Spleen (tissue), 7 donors: ENCODE measurements around the gene LGR6.

Source experiments
- POLR2A ChIP-seq, 3 donors: fragments of 450-650 bp; IDR thresholded peaks; one replicate each; pipeline ENCODE4 v1.5.1; 2017; ENCODE audit warnings: antibody characterized with exemption in 3 of 3, mild to moderate bottlenecking in 1 of 3
- POLR2AphosphoS5 ChIP-seq, 3 donors: sonication (generic); formaldehyde crosslinking; IDR thresholded peaks; one replicate each; pipeline ENCODE4 v1.5.1; 2017; ENCODE audit warnings: antibody characterized with exemption in 3 of 3
- TF ChIP-seq, protein P1 (sequence below), 11 experiments: fragments of 200-600 bp in 7 of 11; fragments of 450-650 bp in 4 of 11; sonication (generic) in 4 of 11; IDR thresholded peaks in 8 of 11; conservative IDR thresholded peaks in 3 of 11; 1 replicate in 7 of 11; 2 replicates in 4 of 11; pipeline versions ENCODE4 v1.4.0 to v1.8.0; 2016 to 2021; ENCODE audit warnings: antibody characterized with exemption in 11 of 11, inconsistent platforms in 4 of 11, mild to moderate bottlenecking in 1 of 11
- donor health status: DM: no; HTN: no; CAD: no; lungs with moderate emphysema.
- donor health status: DM: no; HTN: no; CAD: no.
- donor health status: DM: no; HTN: no; CAD: no.

DNA sequence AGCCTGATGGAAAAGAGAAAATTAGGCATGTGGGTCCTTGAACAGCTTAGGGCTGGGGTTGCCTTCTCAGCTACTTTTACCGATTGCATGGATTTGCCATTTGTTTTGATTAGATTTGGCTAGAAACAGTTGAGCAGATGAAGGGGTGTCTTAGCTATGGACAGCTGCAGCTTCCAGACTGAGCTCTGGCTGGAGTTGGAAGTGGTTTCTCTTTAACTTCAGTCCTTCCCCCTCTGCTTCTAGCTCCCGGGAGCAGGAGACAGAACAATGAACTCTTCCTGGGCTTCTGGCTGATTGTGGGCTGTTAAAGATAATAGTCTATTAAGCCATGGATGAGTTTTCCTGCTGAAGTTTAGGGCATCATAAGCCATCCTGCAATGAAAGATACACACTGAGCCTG lies 97.4 kb downstream of the LGR6 start:
- TF ChIP-seq, protein P1, sequence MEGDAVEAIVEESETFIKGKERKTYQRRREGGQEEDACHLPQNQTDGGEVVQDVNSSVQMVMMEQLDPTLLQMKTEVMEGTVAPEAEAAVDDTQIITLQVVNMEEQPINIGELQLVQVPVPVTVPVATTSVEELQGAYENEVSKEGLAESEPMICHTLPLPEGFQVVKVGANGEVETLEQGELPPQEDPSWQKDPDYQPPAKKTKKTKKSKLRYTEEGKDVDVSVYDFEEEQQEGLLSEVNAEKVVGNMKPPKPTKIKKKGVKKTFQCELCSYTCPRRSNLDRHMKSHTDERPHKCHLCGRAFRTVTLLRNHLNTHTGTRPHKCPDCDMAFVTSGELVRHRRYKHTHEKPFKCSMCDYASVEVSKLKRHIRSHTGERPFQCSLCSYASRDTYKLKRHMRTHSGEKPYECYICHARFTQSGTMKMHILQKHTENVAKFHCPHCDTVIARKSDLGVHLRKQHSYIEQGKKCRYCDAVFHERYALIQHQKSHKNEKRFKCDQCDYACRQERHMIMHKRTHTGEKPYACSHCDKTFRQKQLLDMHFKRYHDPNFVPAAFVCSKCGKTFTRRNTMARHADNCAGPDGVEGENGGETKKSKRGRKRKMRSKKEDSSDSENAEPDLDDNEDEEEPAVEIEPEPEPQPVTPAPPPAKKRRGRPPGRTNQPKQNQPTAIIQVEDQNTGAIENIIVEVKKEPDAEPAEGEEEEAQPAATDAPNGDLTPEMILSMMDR (IDR thresholded peaks at IDR 0.05 in 8 of 11, conservative IDR thresholded peaks at IDR 0.05 in 3 of 11), result no peak
- TF ChIP-seq POLR2AphosphoS5 (IDR thresholded peaks at IDR 0.05) (no peak), POLR2A (IDR thresholded peaks at IDR 0.05) (no peak)
